ENCODE data around the gene EXOC6. TPM values are rescaled to one million over a fixed set of nuclear protein-coding genes. Genes with fewer than 3 reads are reported as not detected.
A peak's percentile ranks its signal among the peaks of the same experiment; 100 is the strongest.

Gene EXOC6
- 10 to 100 TPM; 16.5 to 22.0 (median 19.0) TPM for polyA plus RNA-seq (ENCODE audit: insufficient read length in 4 of 4)

- DNase-seq (ENCODE audit: low read depth in 4 of 4, low spot score in 2 of 4), result peak in 3 of 4 donors; percentile 65 to 71 (median 71)
Observed at GRCh38 chr10:92848441-92849233, at the start of gene EXOC6. Gene EXOC6 (plus strand): TSS chr10:92848520. CDS start chr10:92848534, 14 bp downstream.

DNA sequence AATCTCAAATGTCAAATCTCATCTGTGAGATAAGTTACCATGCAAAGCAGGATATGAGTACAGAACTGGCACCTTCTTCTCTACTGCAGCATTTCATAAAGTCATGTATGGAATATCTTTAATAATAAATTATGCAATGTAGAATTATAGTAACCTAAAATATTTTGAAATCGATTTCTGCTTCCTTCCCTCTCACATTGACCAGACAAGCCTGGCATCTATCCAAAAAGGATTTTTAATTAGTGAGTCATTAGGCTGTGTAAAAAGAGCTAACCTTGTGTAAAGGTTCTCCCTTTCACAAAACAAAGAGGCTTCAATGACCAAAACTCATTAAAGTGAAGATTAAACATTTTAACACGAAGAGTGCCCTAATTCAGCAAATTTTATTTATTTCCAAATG, 48.8 kb upstream of the EXOC6 start:
- no peak for DNase-seq (ENCODE audit: low read depth in 4 of 4, low spot score in 2 of 4)

DNA sequence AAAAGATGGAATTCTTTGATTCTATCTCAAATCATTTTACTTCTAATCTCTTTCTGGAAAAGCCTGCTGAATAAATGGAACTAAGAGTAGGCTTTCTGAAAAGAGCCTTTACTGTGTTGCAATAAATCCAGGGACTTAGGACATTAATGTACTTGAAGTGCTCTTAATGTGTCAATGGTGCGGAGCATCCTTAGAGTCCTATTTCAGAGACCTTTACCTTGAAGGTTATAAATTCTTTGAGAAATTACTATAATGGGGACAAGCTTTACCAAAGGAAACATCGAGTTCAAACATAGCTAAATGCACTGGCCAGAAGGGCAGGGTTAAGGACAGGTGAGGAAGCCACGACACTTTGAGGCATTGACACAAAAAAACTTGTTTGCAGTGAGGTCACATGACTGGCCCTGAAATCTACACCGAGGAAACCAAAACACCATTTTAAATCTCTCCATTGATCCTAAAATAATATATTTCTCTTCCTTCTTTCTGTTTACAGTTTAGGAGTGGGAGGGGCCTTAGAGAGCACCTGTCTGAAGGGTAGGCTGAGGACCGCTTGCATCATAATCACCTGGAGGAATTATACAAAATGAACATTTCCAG, 48.1 kb upstream of the EXOC6 start:
- no peak for DNase-seq (ENCODE audit: low read depth in 4 of 4, low spot score in 2 of 4)

- DNase-seq (ENCODE audit: low read depth in 4 of 4, low spot score in 2 of 4), result no peak
Observed at GRCh38 chr10:92801978-92802872, 46.1 kb upstream of the EXOC6 start.

GRCh38 chr10:92809840-92810239, 38.5 kb upstream of the EXOC6 start:
- no peak for DNase-seq (ENCODE audit: low read depth in 4 of 4, low spot score in 2 of 4)

- DNase-seq (ENCODE audit: low read depth in 4 of 4, low spot score in 2 of 4), result no peak
Observed at GRCh38 chr10:92810934-92811532, 37.3 kb upstream of the EXOC6 start.

- no peak for DNase-seq (ENCODE audit: low read depth in 4 of 4, low spot score in 2 of 4)
Observed at GRCh38 chr10:92811986-92812385, 36.3 kb upstream of the EXOC6 start.

DNA sequence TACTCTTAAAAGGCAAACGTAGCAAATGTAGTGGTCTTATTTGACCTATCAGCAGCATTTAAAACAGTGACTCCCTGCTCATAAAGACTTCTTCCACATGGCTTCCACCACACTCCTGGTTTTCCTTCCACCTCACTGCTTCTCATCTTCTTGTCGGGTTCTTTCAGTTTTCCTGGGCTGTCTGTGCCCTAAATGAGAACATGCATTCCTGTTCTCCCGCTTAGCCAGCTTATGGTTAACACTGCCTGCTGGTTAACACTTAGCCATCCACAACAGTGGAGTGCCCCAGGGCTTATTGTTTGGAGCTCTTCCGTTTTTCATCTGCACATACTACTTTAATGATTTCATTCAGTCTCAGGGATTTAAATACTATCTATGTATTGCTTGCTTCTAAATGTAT, 34.3 kb upstream of the EXOC6 start:
- no peak for DNase-seq (ENCODE audit: low read depth in 4 of 4, low spot score in 2 of 4)

DNA sequence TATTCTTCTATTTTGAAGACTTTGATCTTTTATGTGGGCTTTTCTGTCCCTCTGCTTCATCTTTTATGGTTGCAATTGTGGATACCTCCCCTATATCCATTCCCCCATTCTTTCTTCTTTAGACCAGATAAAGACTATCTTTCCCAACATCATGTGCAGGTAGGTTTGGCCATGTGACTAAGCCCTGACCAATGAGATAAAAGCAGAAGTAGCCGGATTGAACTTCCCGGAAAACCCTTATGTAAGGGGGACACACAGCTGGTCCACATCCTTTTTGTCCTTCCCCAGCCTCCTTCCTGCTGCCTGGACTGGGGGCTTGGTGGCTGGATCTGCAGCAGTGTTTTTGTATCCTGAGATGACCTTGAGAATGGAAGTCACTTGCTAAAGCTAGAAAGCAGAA, 33.5 kb upstream of the EXOC6 start:
- DNase-seq (ENCODE audit: low read depth in 4 of 4, low spot score in 2 of 4), result no peak

DNA sequence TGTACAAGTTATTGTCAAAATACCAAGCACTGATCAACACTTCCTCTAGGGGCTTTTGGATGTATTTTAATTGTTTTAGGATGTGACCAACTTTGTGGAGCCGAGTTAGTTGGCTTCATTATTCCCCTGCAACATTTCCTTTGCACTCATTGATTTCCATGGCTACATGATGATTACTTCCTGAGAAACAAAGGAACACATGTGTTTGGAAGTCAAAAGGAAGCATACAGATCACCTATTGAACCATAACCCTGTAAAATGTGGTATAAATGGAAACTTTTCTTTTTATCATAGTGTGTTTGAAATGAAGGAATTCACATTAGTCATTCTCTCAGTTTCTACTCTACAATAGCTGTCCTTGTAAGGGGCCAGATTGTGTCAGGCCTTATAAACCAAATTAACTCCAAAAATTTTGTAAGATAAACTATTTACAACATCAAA, 32.2 kb upstream of the EXOC6 start:
- no peak for DNase-seq (ENCODE audit: low read depth in 4 of 4, low spot score in 2 of 4)

GRCh38 chr10:92822060-92822634, 26.2 kb upstream of the EXOC6 start:
- DNase-seq (ENCODE audit: low read depth in 4 of 4, low spot score in 2 of 4), result no peak

DNA sequence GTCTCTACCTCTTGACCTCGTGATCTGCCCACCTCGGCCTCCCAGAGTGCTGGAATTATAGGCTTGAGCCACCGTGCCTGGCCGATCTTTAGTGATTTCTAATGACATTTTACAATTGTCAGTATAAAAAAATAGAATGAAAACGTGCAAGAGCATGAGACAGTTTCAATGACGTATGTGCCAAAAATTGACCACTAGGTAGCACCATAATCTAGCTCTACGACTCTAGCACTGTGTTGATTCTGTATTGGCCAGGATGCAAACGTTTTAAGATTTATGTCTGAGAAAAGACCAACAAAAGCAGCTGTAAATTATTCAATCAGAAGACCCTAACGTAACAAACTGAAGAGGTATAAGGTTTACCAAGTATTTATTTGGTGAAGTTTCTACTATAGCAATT, 25.4 kb upstream of the EXOC6 start:
- DNase-seq (ENCODE audit: low read depth in 4 of 4, low spot score in 2 of 4), result no peak

DNA sequence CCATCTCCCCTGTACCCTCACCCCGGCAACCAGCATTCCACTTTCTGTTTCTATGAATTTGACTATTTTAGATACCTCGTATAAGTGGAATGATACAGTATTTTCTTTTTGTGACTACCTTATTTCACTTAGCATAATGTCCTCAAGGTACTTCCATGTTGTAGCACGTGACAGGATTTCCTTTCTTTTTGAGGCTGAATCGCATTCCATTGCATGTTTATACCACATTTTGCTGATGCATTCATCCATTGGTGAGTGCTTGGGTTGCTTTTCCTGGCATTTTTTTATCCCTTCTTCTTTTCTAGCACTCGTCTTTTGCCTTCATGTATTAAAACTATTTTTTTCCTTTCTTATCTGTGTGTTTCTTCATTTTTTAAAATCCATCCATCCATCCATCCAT, 22.3 kb upstream of the EXOC6 start:
- DNase-seq (ENCODE audit: low read depth in 4 of 4, low spot score in 2 of 4), result no peak

GRCh38 chr10:92826504-92826903, 21.8 kb upstream of the EXOC6 start:
- no peak for DNase-seq (ENCODE audit: low read depth in 4 of 4, low spot score in 2 of 4)

- DNase-seq (ENCODE audit: low read depth in 4 of 4, low spot score in 2 of 4), result no peak
Observed at GRCh38 chr10:92829042-92829785, 19.1 kb upstream of the EXOC6 start.

GRCh38 chr10:92829786-92830377, 18.4 kb upstream of the EXOC6 start:
- DNase-seq (ENCODE audit: low read depth in 4 of 4, low spot score in 2 of 4), result no peak

GRCh38 chr10:92830478-92831389, 17.6 kb upstream of the EXOC6 start:
- no peak for DNase-seq (ENCODE audit: low read depth in 4 of 4, low spot score in 2 of 4)

- no peak for DNase-seq (ENCODE audit: low read depth in 4 of 4, low spot score in 2 of 4)
Observed at GRCh38 chr10:92832121-92832520, 16.2 kb upstream of the EXOC6 start.
